ENCODE results near the gene RUSC2.
"Not testable (repeated sequence)": the region's sequence is repeated elsewhere in the genome, so short reads cannot be mapped to it uniquely, and the experiment has no call there.

RUSC2 gene

DNA sequence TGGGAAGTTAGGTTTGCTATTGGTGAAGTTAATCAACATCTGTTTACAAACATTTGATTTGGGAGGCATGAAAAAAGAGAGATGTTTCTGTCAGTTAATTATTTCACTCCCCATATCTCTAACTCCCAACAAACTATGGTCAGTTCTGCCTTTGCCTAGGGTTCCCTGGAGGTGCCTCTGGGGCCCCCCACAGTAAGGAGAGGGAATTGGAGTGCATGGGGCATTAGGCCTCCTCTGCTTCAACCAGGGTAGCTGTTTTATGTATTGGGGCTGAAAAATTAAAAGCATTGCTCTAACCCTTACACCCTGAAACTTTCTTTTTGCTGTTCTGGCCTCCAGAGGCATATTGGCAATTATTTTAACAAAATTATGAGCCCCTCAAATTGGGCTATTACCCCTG is 32.3 kb downstream of the RUSC2 start:
- DNase-seq: no peak

DNA sequence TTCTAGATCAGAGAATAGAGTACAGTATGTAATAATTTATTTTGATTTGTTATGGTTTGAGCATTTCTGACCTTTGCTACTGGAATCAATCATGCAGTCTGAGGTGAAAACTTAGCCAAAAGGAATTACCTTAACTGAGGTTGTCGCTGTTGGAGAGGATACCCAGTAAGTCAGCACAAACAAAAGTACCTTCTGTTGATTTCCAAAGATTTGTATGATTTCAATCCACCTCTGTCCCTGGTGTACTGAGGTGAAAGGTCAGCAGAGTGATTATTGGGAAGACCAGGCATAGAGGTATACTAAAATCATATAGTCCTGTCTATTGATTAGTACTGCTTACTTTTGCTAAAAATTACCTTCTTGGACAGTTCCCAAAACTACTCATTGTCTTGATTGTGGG is 32.8 kb downstream of the RUSC2 start:
- no peak for DNase-seq

DNA sequence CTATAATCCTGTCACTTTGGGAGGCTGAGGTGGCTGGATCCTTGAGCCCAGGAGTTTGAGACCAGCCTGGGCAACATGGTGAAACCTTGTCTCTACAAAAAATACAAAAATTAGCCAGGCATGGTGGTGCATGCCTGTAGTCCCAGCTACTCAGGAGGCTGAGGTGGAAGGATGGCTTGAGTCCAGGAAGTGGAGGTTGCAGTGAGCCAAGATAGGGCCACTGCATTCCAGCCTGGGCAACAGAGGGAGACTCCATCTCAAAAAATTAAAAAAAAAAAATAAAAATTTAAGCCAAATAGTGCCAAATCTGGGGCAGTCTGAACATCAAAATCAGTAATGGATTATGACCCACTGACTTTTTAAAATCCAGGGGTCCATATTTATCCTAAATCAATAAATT is 33.6 kb downstream of the RUSC2 start:
- DNase-seq: not testable (repeated sequence)

DNA sequence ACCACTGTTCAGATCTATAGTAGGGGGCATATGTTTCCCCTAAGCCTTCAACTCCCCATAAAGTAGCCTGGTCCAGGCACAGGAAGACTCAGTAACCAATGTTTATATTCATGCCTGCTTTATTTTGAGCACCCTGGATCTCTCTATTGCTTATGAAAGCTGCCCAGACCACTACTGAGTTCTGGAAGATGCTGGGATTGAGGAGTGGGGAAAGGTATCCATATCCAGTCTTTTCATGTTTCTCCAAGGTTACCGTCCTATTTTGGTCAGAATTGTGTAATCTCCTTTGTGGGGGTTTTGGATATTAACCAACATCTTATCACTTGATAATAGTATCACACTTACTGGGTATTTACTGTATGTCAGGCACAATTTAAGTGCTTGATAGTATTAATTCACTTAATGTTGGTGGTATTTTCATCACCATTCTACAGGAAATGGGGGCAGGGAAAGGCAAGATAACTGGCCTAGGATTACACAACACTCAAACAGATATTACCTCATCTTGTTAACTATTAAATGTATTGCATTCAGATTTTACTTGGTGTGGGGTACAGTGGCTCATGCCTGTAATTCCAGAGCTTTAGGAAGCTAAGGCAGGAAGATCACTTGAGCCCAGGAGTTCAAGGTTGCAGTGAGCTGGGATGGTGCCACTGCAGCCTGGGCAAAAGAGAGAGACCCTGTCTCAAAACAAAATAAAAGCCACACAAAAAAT is 36.3 kb downstream of the RUSC2 start:
- peak; percentile 74 for DNase-seq

DNA sequence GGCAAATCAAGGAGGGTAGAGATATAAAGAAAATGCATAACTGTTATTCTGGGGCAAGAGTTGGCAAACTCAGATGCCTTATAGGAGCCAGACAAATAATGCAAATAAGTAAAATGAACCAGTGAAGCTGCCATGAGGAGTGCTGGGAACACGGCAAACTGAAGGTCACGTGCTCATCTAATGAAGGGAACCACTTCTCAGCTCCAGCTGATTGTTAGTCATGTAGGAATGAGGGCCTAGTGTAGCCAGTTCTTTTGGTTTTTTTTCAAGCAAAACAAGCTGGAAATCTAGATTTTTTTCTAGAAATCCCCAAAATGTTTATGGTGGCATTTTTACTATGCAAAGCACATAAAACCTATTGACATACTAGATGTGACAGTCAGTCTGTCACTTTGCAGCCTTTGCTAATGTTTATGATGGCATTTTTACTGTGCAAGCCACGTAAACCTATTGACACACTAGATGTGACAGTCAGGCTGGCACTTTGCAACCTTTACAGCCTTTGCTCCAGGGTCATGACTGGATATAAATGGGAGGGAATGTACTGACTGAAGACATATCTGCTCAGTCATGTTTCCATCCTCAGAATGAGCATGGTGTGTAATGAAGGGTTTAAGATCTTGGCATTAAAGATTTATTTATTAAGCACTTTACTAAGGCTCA is 39.4 kb downstream of the RUSC2 start:
- DNase-seq: no peak

DNA sequence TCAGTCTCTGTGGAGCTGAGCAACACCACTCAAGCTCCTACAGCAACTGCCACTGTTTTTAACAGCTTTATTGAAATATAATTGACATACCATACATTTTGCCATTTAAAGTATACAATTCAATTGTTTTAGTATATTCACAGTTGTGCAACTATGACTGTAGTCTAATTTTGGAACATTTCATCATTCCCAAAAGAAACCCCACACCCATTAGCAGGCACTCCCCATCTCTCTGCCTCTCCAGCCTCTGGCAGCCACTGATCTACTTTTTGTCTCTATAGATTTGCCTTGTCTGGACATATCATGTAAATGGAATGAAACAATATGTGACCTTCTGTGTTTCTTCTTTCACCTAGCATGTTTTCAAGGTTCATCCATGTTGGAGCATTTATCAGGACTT is 43.5 kb downstream of the RUSC2 start:
- no peak for DNase-seq

DNA sequence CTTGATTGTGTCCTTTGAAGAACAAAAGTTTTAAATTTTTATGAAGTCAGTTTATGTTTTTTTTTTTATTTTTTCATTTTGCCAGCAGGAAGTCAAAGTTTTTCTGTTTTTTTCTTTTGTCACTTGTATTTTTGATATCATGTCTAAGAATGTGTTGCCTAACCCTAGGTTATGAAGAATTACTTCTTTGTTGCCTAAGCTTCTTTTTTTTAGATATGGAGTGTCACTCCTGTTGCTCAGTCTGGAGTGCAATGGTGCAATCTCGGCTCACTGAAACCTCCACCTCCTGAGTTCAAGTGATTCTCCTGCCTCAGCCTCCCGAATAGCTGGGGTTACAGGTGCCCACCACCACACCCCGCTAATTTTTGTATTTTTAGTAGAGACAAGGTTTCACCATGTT is 45.0 kb downstream of the RUSC2 start:
- DNase-seq: not testable (repeated sequence)

DNA sequence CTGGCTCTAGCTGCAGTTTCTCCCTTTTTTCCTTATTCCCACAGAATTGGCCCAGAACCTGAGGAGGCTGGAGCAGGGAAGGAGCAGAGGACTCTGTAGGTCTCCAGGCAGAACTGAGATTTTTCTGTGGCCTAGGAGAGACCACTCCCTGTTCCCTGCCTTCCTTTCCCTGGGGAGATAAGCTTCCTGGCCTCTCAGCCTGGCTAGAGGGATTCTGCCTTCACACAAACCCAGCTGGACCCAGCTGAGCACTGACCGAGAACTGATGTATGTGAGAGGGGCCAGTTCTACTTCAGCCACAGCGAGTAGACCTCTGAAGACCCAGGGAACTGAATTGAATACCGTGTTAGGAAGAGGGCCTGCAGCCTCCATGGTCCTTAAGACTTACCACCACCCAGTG is 48.0 kb downstream of the RUSC2 start:
- DNase-seq: no peak

DNA sequence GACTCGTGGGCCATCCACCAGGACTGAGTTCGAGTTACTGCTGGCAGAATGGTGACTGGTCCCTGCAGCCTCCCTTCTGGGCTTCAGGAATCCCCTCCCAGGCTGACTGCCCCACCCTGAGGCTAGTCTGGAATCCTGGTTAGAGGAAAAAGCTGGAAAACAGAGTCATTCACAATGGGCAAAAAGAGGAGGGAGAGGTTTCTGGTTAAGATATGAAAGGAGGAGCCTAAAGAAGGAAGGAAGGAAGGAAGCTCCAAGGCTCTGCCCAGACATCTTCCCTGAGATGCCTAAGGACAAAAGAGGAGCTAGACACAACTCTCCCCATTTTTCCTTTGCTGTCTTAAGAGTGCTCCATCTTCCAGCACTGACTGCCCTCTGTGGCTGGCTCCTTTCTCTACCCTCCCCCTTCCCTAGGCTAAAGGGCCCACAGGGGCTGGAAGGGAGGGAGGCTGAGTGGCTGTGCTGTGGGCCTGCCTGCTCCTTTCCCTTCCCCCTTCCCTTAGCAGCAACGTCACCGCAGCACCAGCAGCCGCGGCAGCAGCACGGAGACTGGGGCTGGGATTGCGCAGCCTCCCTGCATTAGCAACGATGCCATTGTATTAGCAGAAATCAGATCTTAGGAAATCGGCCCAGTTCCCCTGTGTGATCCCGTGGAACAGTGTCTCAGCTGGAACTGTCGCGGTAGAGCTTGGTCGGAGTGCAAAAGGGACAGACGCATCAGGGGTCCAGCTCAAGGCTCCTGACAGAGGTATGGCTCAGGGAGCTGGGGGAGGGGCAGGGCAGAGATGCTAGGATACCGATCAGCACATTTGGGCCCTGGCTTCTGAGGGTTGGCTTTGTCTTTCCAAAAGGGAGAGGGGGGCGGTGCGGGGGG is 48.7 kb downstream of the RUSC2 start:
- DNase-seq: peak; percentile 37

Measured in NCI-H226 (cell line).